22Rv1 (cell line): ENCODE data around the gene TEX19.

Experiments used
- CTCF ChIP-seq: fragments of 450-650 bp; IDR thresholded peaks from 2 replicates; pipeline ENCODE4 v1.5.1; 2017; ENCODE audit warnings: mild to moderate bottlenecking
- ZFX ChIP-seq: fragments of 450-650 bp; IDR thresholded peaks from 2 replicates; pipeline ENCODE4 v1.6.1; 2017; ENCODE audit warnings: antibody characterized with exemption, borderline replicate concordance

- no peak for TF ChIP-seq CTCF
- TF ChIP-seq ZFX: no peak
Measured at GRCh38 chr17:82367724-82368524, 8.9 kb downstream of the TEX19 start.
